IMR-90 (cell line): ENCODE results near the gene TAPBP. TPM values are rescaled to one million over a fixed set of nuclear protein-coding genes. Genes with fewer than 3 reads are reported as not detected.

Experiments used
- ATAC-seq: fragments of 200-7000 bp; cut with Tn5 transposase; 2 replicates; pipeline ENCODE4 v1.9.1; 2020; ENCODE audit warnings: low read depth, mild to moderate bottlenecking, moderate library complexity
- BruUV-seq: library from RNA; stranded (reverse); fragments of 400-500 nt; replicated peaks from 2 replicates; lab custom pipeline; 2021; lab: Mats Ljungman, UMichigan
- CTCF ChIA-PET: fragments of 300-600 bp; formaldehyde crosslinking; extraction: SDS; loops from one replicate; lab custom pipeline; 2021; ENCODE audit warnings: antibody characterized with exemption; lab: Yijun Ruan, JAX
- POLR2A ChIA-PET: fragments of 300-600 bp; sonication (Branson Sonifier 250); formaldehyde crosslinking; loops from one replicate; lab custom pipeline; 2022; ENCODE audit warnings: antibody characterized with exemption; ENCODE audit not compliant: unreplicated experiment; lab: Charles Lee
- DNase-seq: peaks from one replicate; pipeline ENCODE4 v3.0.0; 2013
- H2AFZ ChIP-seq: replicated peaks from 2 replicates; pipeline ENCODE3; 2013; ENCODE audit warnings: low read length, mild to moderate bottlenecking; ENCODE audit not compliant: poor library complexity
- H2AK5ac ChIP-seq: 2 replicates; pipeline ENCODE4 v1.6.1; 2013; ENCODE audit warnings: low read depth, low read length, inconsistent platforms
- H2AK9ac ChIP-seq: replicated peaks from 2 replicates; pipeline ENCODE3; 2013; ENCODE audit warnings: mild to moderate bottlenecking, low read depth, low read length, moderate library complexity; ENCODE audit not compliant: poor library complexity
- H2BK120ac ChIP-seq: 2 replicates; pipeline ENCODE4 v1.6.1; 2013; ENCODE audit warnings: low read depth, low read length, inconsistent platforms
- H2BK15ac ChIP-seq: 3 replicates; pipeline ENCODE4 v1.6.1; 2013; ENCODE audit warnings: low read depth, low read length, inconsistent platforms
- H2BK20ac ChIP-seq: 2 replicates; pipeline ENCODE4 v1.6.1; 2013; ENCODE audit warnings: low read depth, mild to moderate bottlenecking, inconsistent platforms, low read length, moderate library complexity
- H2BK5ac ChIP-seq: 2 replicates; pipeline ENCODE4 v1.6.1; 2013; ENCODE audit warnings: mild to moderate bottlenecking, low read depth, low read length, inconsistent platforms; ENCODE audit not compliant: poor library complexity, severe bottlenecking
- H3K14ac ChIP-seq: replicated peaks from 2 replicates; pipeline ENCODE4 v1.6.1; 2013; ENCODE audit warnings: low read depth, low read length, inconsistent platforms
- H3K18ac ChIP-seq: 2 replicates; pipeline ENCODE4 v1.6.1; 2013; ENCODE audit warnings: low read depth, low read length, control low read depth
- H3K23ac ChIP-seq: 2 replicates; pipeline ENCODE4 v1.6.1; 2013; ENCODE audit warnings: low read depth, low read length, inconsistent platforms
- H3K27ac ChIP-seq: 2 replicates; pipeline ENCODE4 v1.5.1; 2013; ENCODE audit warnings: mild to moderate bottlenecking, control low read depth, low read length; ENCODE audit not compliant: insufficient read depth
- H3K27me3 ChIP-seq: 2 replicates; pipeline ENCODE4 v1.6.1; 2013; ENCODE audit warnings: low read length; ENCODE audit not compliant: control insufficient read depth, insufficient read depth
- H3K36me3 ChIP-seq: 2 replicates; pipeline ENCODE4 v1.6.1; 2013; ENCODE audit warnings: low read length, mixed read lengths; ENCODE audit not compliant: control insufficient read depth, insufficient read depth
- H3K4ac ChIP-seq: 2 replicates; pipeline ENCODE4 v1.6.1; 2013; ENCODE audit warnings: low read depth, low read length, inconsistent platforms
- H3K4me1 ChIP-seq: 2 replicates; pipeline ENCODE4 v1.6.1; 2013; ENCODE audit warnings: low read length, mixed read lengths; ENCODE audit not compliant: control insufficient read depth, insufficient read depth
- H3K4me2 ChIP-seq: 2 replicates; pipeline ENCODE4 v1.6.1; 2013; ENCODE audit warnings: low read depth, mild to moderate bottlenecking, control low read depth, low read length, moderate library complexity
- H3K4me3 ChIP-seq: 2 replicates; pipeline ENCODE4 v1.5.1; 2013; ENCODE audit warnings: low read depth, mild to moderate bottlenecking, control low read depth, low read length, moderate library complexity; ENCODE audit not compliant: insufficient read depth
- H3K56ac ChIP-seq: 2 replicates; pipeline ENCODE4 v1.6.1; 2013; ENCODE audit warnings: low read length, inconsistent platforms; ENCODE audit not compliant: insufficient read depth; ENCODE audit errors: extremely low read depth
- H3K79me1 ChIP-seq, 2 experiments: 2 replicates each; pipeline ENCODE4 v1.6.1; 2013; ENCODE audit warnings: low read length in 2 of 2, inconsistent platforms in 1 of 2, low read depth in 1 of 2
- H3K9ac ChIP-seq: 2 replicates; pipeline ENCODE4 v1.6.1; 2013; ENCODE audit warnings: low read depth, low read length, control low read depth
- H3K9me1 ChIP-seq: 2 replicates; pipeline ENCODE4 v1.6.1; 2013; ENCODE audit warnings: low read length, inconsistent platforms; ENCODE audit not compliant: insufficient read depth
- H3K9me3 ChIP-seq: 2 replicates; pipeline ENCODE4 v1.6.1; 2013; ENCODE audit warnings: low read length; ENCODE audit not compliant: control insufficient read depth, insufficient read depth
- H4K20me1 ChIP-seq: 2 replicates; pipeline ENCODE4 v1.6.1; 2013; ENCODE audit warnings: low read length, inconsistent platforms; ENCODE audit not compliant: insufficient read depth
- H4K5ac ChIP-seq: 2 replicates; pipeline ENCODE4 v1.6.1; 2013; ENCODE audit warnings: mild to moderate bottlenecking, low read depth, low read length, control low read depth
- H4K8ac ChIP-seq, 2 experiments: 2 replicates each; pipeline ENCODE4 v1.6.1; 2013; ENCODE audit warnings: low read depth in 2 of 2, low read length in 2 of 2, control low read depth in 1 of 2, inconsistent platforms in 1 of 2
- H4K91ac ChIP-seq: 2 replicates; pipeline ENCODE4 v1.6.1; 2013; ENCODE audit warnings: low read depth, low read length, inconsistent platforms; ENCODE audit not compliant: insufficient read depth
- BHLHE40 ChIP-seq: fragments of 150-350 bp; IDR thresholded peaks from 2 replicates; pipeline ENCODE4 v1.6.1; 2016; ENCODE audit warnings: mild to moderate bottlenecking, low read depth, low read length
- CTCF ChIP-seq: conservative IDR thresholded peaks from 2 replicates; pipeline ENCODE4 v1.5.1; 2012; ENCODE audit warnings: mild to moderate bottlenecking, low read depth, low read length, improper control_type of control experiment
- MAFK ChIP-seq: IDR thresholded peaks from 2 replicates; pipeline ENCODE4 v1.6.1; 2012; ENCODE audit warnings: low read depth, low read length, improper control_type of control experiment
- MAZ ChIP-seq: IDR thresholded peaks from 2 replicates; pipeline ENCODE4 v1.6.1; 2012; ENCODE audit warnings: low read depth, mild to moderate bottlenecking, low read length, improper control_type of control experiment, moderate library complexity, borderline replicate concordance
- MXI1 ChIP-seq: IDR thresholded peaks from 2 replicates; pipeline ENCODE4 v1.6.1; 2012; ENCODE audit warnings: low read depth, mild to moderate bottlenecking, low read length, moderate library complexity, borderline replicate concordance
- POLR2A ChIP-seq: IDR thresholded peaks from 2 replicates; pipeline ENCODE4 v1.6.1; 2012; ENCODE audit warnings: mild to moderate bottlenecking, low read depth, low read length
- RCOR1 ChIP-seq: IDR thresholded peaks from 2 replicates; pipeline ENCODE4 v1.6.1; 2012; ENCODE audit warnings: mild to moderate bottlenecking, low read length, improper control_type of control experiment; ENCODE audit not compliant: insufficient replicate concordance
- RFX5 ChIP-seq: IDR thresholded peaks from 2 replicates; pipeline ENCODE4 v1.8.0; 2012; ENCODE audit warnings: low read depth, mild to moderate bottlenecking, low read length, moderate library complexity
- WGBS, 2 experiments: methylation state at CpG; one replicate each; pipeline versions ENCODE4 v1.1.5 to v1.1.7; 2013; ENCODE audit warnings: missing lambda C conversion rate in 2 of 2; ENCODE audit not compliant: insufficient read length in 1 of 2; ENCODE audit errors: extremely low coverage in 2 of 2; 5-methylcytosine and 5-hydroxymethylcytosine counted together
- dilution Hi-C: fragments of 300-500 bp; cut with HindIII; formaldehyde crosslinking; loops from one replicate; pipeline ENCODE4 v1.14.3; 2018; ENCODE audit warnings: low sequenced_read_pairs; ENCODE audit not compliant: unreplicated experiment
- in situ Hi-C: fragments of 300-500 bp; cut with MboI; formaldehyde crosslinking; loops from 3 replicates; pipeline ENCODE4 v1.14.3; 2019; ENCODE audit warnings: low sequenced_read_pairs, inconsistent platforms, mixed read lengths
- intact Hi-C: fragments of 100-400 bp; cut with micrococcal nuclease; formaldehyde crosslinking; loops from 2 replicates; pipeline ENCODE4 v1.10.0; 2022
- polyA plus RNA-seq, 3 experiments: library from polyadenylated mRNA; depleted of rRNA; stranded (reverse); fragments of >200 nt; gene quantifications; 2 replicates each; pipeline ENCODE4 v1.2.3, GENCODE V29; 2012; ENCODE audit warnings: low replicate concordance in 1 of 3
- total RNA-seq: library from RNA; depleted of rRNA; stranded (reverse); fragments of >200 nt; gene quantifications from 2 replicates; pipeline ENCODE4 v1.2.3, GENCODE V29; 2012

Gene TAPBP
- total and polyA plus RNA-seq, 2 of the 4 experiments (the other 2 are of a cell fraction) = 13.1 to 63.3 TPM

DNA sequence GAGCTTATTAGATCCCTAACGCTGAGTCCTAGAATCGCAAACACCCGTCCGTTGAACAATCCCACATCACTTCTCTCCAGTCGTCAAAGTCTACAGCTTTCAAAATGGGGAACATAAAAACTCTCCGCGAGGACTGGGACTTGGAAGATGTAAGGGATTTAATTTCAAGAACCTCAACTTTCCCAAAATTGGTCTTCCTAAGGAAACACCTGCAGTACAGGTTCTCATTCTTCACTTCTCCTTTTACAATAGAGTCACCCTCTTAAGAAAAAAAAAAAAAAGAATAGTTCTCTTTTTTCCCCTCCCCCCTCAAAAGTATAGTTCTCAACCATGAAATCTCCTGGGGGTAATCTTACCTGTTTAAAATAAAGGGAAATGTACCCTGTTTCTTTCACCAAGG is 10.2 kb upstream of the TAPBP start:
- dilution Hi-C loops = no loop called here
- ChIA-PET CTCF (no interaction called here), POLR2A (no interaction called here)
- in situ Hi-C loops = no loop called here
- H2AK9ac ChIP-seq = no peak overlapping the region
- H3K27me3 ChIP-seq = no peaks in the 10 kb centered on the region
- H2BK5ac ChIP-seq = no peak overlapping the region
- H4K91ac ChIP-seq = no peak overlapping the region
- H3K9me3 ChIP-seq = no peaks in the 10 kb centered on the region
- no peak overlapping the region for H2AK5ac ChIP-seq
- no peak for DNase-seq
- H3K4me3 ChIP-seq = no peak overlapping the region
- no peak overlapping the region for H4K5ac ChIP-seq
- H3K56ac ChIP-seq = no peak overlapping the region
- 0 out of 2 replicates have a peak overlapping the region, but pooled peaks have one; percentile 79 for H3K4me2 ChIP-seq
- peaks cover 20 to 33% of the 10 kb centered on the region in 2 experiments for H3K79me1 ChIP-seq
- H3K23ac ChIP-seq = no peak overlapping the region
- no peak overlapping the region for H2BK120ac ChIP-seq
- H2AFZ ChIP-seq = no peak overlapping the region
- H3K9me1 ChIP-seq = peaks cover 17% of the 10 kb centered on the region
- no CpG with 5 or more reads among the region's 7 CpGs for WGBS, 2 experiments
- peaks cover 26% of the 10 kb centered on the region for H3K4me1 ChIP-seq
- H3K27ac ChIP-seq = no peak overlapping the region
- intact Hi-C loops = no loop called here
- no peak overlapping the region for H2BK15ac ChIP-seq
- no peak overlapping the region for H3K9ac ChIP-seq
- no TSS peak for BruUV-seq
- H2BK20ac ChIP-seq = no peak overlapping the region
- no peak overlapping the region; a peak in 1 of 4 replicates for H4K8ac ChIP-seq
- no peak overlapping the region for H3K4ac ChIP-seq
- TF ChIP-seq CTCF (no peak), MXI1 (no peak), POLR2A (no peak), RCOR1 (no peak), MAZ (no peak), MAFK (no peak), BHLHE40 (no peak), RFX5 (no peak)
- H3K18ac ChIP-seq = no peak overlapping the region
- H3K36me3 ChIP-seq = peaks cover 19% of the 10 kb centered on the region
- H4K20me1 ChIP-seq = peaks cover 6% of the 10 kb centered on the region
- H3K14ac ChIP-seq = no peak overlapping the region
- no peak for ATAC-seq
